PC-9 (cell line): Measurements from ENCODE around the gene ABCC2.

Source experiments
- CTCF ChIP-seq: fragments of 200-600 bp; sonication (generic); conservative IDR thresholded peaks from 2 replicates; pipeline ENCODE4 v1.6.1; 2017; ENCODE audit warnings: mixed run types, antibody characterized with exemption, mild to moderate bottlenecking, moderate library complexity
- EZH2 ChIP-seq: fragments of 200-600 bp; sonication (generic); IDR thresholded peaks from 2 replicates; pipeline ENCODE4 v1.8.0; 2017; ENCODE audit warnings: antibody characterized with exemption, low read depth

DNA sequence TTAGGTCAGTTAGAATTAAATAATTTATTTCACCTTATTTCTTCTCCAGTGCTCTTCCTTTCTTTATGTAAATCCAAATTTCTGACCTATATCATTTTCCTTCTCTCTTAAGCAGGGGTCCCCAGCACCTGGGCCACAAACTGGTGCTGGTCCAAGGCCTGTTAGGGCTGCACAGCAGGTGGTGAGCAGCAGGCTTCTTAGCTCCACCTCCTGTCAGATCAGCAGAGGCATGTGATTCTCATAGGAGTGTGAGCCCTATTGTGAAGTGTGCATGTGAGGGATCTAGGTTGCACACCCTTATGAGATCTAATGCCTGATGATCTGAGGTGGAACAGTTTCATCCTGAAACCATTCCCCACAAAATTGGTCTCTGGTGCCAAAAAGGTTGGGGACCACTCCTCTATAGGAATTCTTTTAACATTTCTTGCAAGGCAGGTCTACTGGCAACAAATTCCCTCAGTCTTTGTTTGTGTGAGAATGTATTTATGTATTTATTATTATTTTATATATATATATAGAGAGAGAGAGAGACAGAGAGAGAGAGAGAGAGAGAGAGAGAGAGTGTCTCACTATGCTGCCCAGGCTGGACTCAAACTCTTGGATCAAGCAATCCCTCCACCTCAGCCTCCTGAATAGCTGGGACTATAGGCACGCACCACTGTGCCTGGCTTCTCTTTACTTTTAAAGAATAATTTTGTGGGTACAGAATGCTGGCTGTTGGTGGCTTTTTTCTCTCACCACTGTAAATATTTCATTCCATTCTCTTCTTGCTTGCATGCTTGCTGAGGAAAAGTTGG is 4.3 kb upstream of the ABCC2 start:
- TF ChIP-seq EZH2 (no peak), CTCF (no peak)
